Neural progenitor cell (in vitro differentiated cells): ENCODE data around the gene RELT.

Source experiments
- EZH2 ChIP-seq: fragments of 200-600 bp; sonication (generic); IDR thresholded peaks from 2 replicates; pipeline ENCODE4 v1.6.1; 2017; ENCODE audit warnings: antibody characterized with exemption, mild to moderate bottlenecking, moderate library complexity
- EZH2phosphoT487 ChIP-seq: fragments of 200-600 bp; sonication (generic); IDR thresholded peaks from 2 replicates; pipeline ENCODE4 v1.6.1; 2017; ENCODE audit warnings: antibody characterized with exemption
- TF ChIP-seq, protein P1 (sequence below): fragments of 200-600 bp; sonication (generic); IDR thresholded peaks from 2 replicates; pipeline ENCODE4 v1.5.1; 2017; ENCODE audit warnings: antibody characterized with exemption, mild to moderate bottlenecking

DNA sequence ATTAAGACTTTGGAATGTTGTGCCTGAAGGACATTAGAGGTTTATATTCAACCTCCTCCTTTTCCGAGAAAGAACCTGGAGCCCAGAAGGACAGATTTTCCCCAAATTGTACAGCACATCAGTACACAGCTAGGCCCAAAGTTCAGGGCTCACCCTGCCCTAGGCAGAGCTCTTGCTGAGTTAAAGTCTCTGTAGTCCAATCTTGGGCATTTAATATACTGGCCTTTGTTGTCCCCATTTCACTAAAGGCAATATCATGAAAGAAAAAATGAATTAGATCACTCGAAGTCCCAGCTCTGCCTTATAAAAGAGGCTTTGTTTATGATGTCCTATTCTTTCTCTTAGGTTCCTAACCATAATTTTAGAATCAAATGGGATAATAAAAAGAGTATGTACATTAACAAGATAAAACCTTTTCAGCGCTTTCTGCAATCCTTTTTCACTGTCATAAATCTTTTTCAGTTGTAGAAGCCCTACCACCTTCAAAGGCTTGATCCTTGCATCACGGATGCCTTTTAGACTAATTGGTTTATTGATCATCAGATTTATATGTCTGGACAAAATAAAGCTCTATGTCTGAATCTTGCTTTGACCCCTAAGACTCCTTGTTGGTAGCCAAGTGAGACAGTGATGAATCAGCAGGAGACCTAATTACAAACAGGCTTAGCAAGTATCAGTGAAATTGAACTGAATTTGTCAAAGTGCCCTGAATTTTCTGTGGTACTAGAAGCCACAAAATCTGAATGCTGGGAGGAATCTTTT is 39.8 kb downstream of the RELT start:
- no peak for TF ChIP-seq EZH2phosphoT487
- TF ChIP-seq, protein P1, sequence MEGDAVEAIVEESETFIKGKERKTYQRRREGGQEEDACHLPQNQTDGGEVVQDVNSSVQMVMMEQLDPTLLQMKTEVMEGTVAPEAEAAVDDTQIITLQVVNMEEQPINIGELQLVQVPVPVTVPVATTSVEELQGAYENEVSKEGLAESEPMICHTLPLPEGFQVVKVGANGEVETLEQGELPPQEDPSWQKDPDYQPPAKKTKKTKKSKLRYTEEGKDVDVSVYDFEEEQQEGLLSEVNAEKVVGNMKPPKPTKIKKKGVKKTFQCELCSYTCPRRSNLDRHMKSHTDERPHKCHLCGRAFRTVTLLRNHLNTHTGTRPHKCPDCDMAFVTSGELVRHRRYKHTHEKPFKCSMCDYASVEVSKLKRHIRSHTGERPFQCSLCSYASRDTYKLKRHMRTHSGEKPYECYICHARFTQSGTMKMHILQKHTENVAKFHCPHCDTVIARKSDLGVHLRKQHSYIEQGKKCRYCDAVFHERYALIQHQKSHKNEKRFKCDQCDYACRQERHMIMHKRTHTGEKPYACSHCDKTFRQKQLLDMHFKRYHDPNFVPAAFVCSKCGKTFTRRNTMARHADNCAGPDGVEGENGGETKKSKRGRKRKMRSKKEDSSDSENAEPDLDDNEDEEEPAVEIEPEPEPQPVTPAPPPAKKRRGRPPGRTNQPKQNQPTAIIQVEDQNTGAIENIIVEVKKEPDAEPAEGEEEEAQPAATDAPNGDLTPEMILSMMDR = no peak
- TF ChIP-seq EZH2 = no peak
